ENCODE measurements around the gene NRXN3. TPM values are rescaled to one million over a fixed set of nuclear protein-coding genes. Genes with fewer than 3 reads are reported as not detected.

NRXN3 gene
- total RNA-seq, 2 experiments from 2014 or later = not detected

DNA sequence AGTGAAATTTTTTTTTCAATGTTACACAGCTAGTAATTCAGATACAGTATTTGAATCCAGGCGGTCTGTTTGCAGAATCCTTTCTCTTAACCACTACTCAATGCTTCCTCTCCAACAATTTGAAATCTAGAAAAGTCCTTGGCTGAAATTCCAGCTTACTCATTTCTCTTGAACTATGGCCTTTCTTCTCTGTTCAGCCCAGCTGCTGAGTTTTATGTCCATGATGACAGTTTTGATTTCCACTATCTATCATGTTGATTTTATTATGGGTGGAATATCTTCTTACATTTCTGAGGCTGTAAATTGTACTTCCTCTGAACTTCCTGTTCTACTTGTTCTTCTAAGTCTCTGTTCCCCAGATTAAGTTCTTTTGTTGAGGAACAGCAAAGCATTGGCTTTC lies 1725.8 kb downstream of the NRXN3 start:
- H3K4me2 ChIP-seq (ENCODE audit: low read length) = no peak overlapping the region
- no peaks in the 10 kb centered on the region for H4K20me1 ChIP-seq (ENCODE audit: insufficient read depth, low read length)
- TF ChIP-seq, protein P1, sequence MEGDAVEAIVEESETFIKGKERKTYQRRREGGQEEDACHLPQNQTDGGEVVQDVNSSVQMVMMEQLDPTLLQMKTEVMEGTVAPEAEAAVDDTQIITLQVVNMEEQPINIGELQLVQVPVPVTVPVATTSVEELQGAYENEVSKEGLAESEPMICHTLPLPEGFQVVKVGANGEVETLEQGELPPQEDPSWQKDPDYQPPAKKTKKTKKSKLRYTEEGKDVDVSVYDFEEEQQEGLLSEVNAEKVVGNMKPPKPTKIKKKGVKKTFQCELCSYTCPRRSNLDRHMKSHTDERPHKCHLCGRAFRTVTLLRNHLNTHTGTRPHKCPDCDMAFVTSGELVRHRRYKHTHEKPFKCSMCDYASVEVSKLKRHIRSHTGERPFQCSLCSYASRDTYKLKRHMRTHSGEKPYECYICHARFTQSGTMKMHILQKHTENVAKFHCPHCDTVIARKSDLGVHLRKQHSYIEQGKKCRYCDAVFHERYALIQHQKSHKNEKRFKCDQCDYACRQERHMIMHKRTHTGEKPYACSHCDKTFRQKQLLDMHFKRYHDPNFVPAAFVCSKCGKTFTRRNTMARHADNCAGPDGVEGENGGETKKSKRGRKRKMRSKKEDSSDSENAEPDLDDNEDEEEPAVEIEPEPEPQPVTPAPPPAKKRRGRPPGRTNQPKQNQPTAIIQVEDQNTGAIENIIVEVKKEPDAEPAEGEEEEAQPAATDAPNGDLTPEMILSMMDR (conservative IDR thresholded peaks at IDR 0.05; ENCODE audit: low read length) = no peak
- TF ChIP-seq EZH2phosphoT487 (IDR thresholded peaks at IDR 0.05; ENCODE audit: borderline replicate concordance, low read depth, low read length) = no peak
- H3K4me3 ChIP-seq (ENCODE audit: low read depth, low read length, poor library complexity, severe bottlenecking) = no peak overlapping the region
- H3K27ac ChIP-seq (ENCODE audit: low read depth, low read length, poor library complexity, severe bottlenecking) = no peak overlapping the region
- H3K9me2 ChIP-seq (ENCODE audit: insufficient read depth, low read length) = no peaks in the 10 kb centered on the region
- no peak for DNase-seq (ENCODE audit: low spot score)
- H3K36me3 ChIP-seq (ENCODE audit: insufficient read depth, low read length) = no peaks in the 10 kb centered on the region
- no TSS peak for BruUV-seq (replicated peaks)
- H3K4me1 ChIP-seq (ENCODE audit: insufficient read depth, low read length, poor library complexity, severe bottlenecking) = no peaks in the 10 kb centered on the region
- no peaks in the 10 kb centered on the region for H3K9me3 ChIP-seq (ENCODE audit: low read length)
- intact Hi-C loops (cut with micrococcal nuclease; ENCODE audit: unreplicated experiment) = no loop called here
- no peak overlapping the region for H2AFZ ChIP-seq (ENCODE audit: low read length)
- no peaks in the 10 kb centered on the region for H3K79me2 ChIP-seq (ENCODE audit: insufficient read depth, low read depth, low read length)
- CTCF ChIA-PET (ENCODE audit: unreplicated experiment) = no interaction called here
- POLR2A ChIA-PET = interaction anchor here (1.2 kb wide), 1 partner anchor 17 kb away, joined by 5 read pairs; no protein-coding TSS in a partner anchor

DNA sequence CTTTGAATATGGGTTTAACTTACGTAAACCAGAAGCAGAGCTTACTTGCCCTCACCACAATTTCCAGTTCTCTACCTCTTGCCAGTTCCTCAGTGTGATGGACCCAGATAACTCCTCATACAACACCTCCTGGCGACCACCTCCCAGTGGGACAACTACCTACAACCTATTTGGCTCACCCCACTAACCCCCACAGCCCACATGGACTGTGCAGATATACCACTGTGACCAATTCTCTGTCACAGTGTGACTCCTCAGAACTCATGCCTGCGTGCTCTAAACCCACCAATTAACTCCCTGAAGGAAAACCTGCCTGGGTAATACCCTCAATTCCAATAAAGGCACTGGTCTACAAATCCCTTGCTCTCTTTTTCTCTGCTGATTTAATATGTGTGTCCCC lies 1729.4 kb downstream of the NRXN3 start:
- POLR2A ChIA-PET = no interaction called here
- H3K4me3 ChIP-seq (ENCODE audit: low read depth, low read length, poor library complexity, severe bottlenecking) = no peak overlapping the region
- H3K9me2 ChIP-seq (ENCODE audit: insufficient read depth, low read length) = no peaks in the 10 kb centered on the region
- no peaks in the 10 kb centered on the region for H3K79me2 ChIP-seq (ENCODE audit: insufficient read depth, low read depth, low read length)
- no TSS peak for BruUV-seq (replicated peaks)
- intact Hi-C loops (cut with micrococcal nuclease; ENCODE audit: unreplicated experiment) = no loop called here
- H3K4me1 ChIP-seq (ENCODE audit: insufficient read depth, low read length, poor library complexity, severe bottlenecking) = no peaks in the 10 kb centered on the region
- H3K4me2 ChIP-seq (ENCODE audit: low read length) = no peak overlapping the region
- no peak overlapping the region for H3K27ac ChIP-seq (ENCODE audit: low read depth, low read length, poor library complexity, severe bottlenecking)
- TF ChIP-seq EZH2phosphoT487 (IDR thresholded peaks at IDR 0.05; ENCODE audit: borderline replicate concordance, low read depth, low read length) = no peak
- TF ChIP-seq, protein P1 (conservative IDR thresholded peaks at IDR 0.05; ENCODE audit: low read length) = no peak
- no peaks in the 10 kb centered on the region for H3K36me3 ChIP-seq (ENCODE audit: insufficient read depth, low read length)
- CTCF ChIA-PET (ENCODE audit: unreplicated experiment) = no interaction called here
- H2AFZ ChIP-seq (ENCODE audit: low read length) = no peak overlapping the region
- H4K20me1 ChIP-seq (ENCODE audit: insufficient read depth, low read length) = no peaks in the 10 kb centered on the region
- no peak for DNase-seq (ENCODE audit: low spot score)
- H3K9me3 ChIP-seq (ENCODE audit: low read length) = no peaks in the 10 kb centered on the region

DNA sequence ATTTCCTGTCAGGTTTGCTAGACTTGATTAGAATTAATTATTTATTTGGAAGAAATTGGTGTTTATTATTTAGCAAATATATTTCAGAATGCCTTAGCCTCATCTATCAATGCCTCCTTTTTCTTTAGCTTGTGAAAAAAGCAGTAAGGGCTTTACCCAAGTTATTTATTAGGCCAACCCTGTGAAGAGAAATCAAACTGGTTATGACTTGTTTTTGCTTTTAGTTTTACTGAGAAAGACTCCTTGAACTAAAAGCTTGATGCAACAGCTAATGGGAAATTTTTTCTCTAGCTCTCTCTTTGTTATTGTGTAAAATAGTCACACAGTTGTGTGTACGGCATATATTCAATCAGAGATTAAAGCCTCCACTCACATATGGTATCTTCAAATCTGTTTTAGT lies 1734.3 kb downstream of the NRXN3 start:
- Histone ChIP-seq H3K4me1 (ENCODE audit: insufficient read depth, low read length, poor library complexity, severe bottlenecking) (no peaks in the 10 kb centered on the region), H3K9me3 (ENCODE audit: low read length) (no peaks in the 10 kb centered on the region), H3K79me2 (ENCODE audit: insufficient read depth, low read depth, low read length) (no peaks in the 10 kb centered on the region), H2AFZ (ENCODE audit: low read length) (no peak overlapping the region), H3K36me3 (ENCODE audit: insufficient read depth, low read length) (no peaks in the 10 kb centered on the region), H3K9me2 (ENCODE audit: insufficient read depth, low read length) (no peaks in the 10 kb centered on the region), H3K4me2 (ENCODE audit: low read length) (no peak overlapping the region), H4K20me1 (ENCODE audit: insufficient read depth, low read length) (no peaks in the 10 kb centered on the region), H3K4me3 (ENCODE audit: low read depth, low read length, poor library complexity, severe bottlenecking) (no peak overlapping the region), H3K27ac (ENCODE audit: low read depth, low read length, poor library complexity, severe bottlenecking) (no peak overlapping the region)
- DNase-seq (ENCODE audit: low spot score) = no peak
- POLR2A ChIA-PET = interaction anchor here (0.7 to 1.5 kb wide), 2 partner anchors 9 to 88 kb away, joined by 3 to 4 read pairs; no protein-coding TSS in a partner anchor
- BruUV-seq (replicated peaks) = no TSS peak
- intact Hi-C loops (cut with micrococcal nuclease; ENCODE audit: unreplicated experiment) = no loop called here
- TF ChIP-seq, protein P1 (conservative IDR thresholded peaks at IDR 0.05; ENCODE audit: low read length) = no peak
- TF ChIP-seq EZH2phosphoT487 (IDR thresholded peaks at IDR 0.05; ENCODE audit: borderline replicate concordance, low read depth, low read length) = no peak
- CTCF ChIA-PET (ENCODE audit: unreplicated experiment) = no interaction called here
